ENCODE measurements around the gene TMEM125. TPM values are rescaled to one million over a fixed set of nuclear protein-coding genes. Genes with fewer than 3 reads are reported as not detected.

The TMEM125 gene
- polyA plus RNA-seq, 1 of the 3 experiments (the other 2 are of a cell fraction), result not detected

DNA sequence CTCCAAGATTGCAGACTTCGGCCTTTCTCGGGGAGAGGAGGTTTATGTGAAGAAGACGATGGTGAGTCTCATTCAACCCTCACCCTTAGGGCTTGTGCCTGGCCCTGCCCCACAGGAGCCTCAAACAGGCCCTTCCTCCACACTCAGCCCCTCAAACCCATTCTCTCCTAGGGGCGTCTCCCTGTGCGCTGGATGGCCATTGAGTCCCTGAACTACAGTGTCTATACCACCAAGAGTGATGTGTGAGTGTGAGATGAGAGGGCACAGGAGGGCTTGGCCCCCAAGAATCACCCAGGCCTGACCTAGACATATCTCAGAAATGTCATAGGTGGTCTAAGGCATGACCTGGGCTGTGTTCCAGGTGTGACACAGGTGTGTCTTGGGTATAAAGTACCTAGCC, 49.5 kb downstream of the TMEM125 start:
- Histone ChIP-seq H3K79me2 (ENCODE audit: insufficient read depth) (no peaks in the 10 kb centered on the region), H2AFZ (ENCODE audit: low read depth) (no peak overlapping the region), H3K9ac (no peak overlapping the region), H3K27ac (ENCODE audit: low read depth in 2 of 2, low read length in 1 of 2) (no peak overlapping the region), H3K36me3 (replicated peaks in 1 of 2; ENCODE audit: control insufficient read depth in 1 of 2, insufficient read depth in 2 of 2, low read length in 1 of 2) (no peaks in the 10 kb centered on the region), H3K9me3 (no peaks in the 10 kb centered on the region), H3K4me3 (ENCODE audit: low read depth in 2 of 2, low read length in 1 of 2) (no peak overlapping the region), H3K27me3 (ENCODE audit: insufficient read depth) (no peaks in the 10 kb centered on the region), H3K9me2 (no peaks in the 10 kb centered on the region), H3K4me2 (no peak overlapping the region), H3F3A (replicated peaks; ENCODE audit: insufficient read depth) (no peaks in the 10 kb centered on the region), H4K20me1 (ENCODE audit: insufficient read depth) (no peaks in the 10 kb centered on the region), H3K4me1 (ENCODE audit: control insufficient read depth in 1 of 2, insufficient read depth in 2 of 2, low read depth in 1 of 2, low read length in 1 of 2) (no peaks in the 10 kb centered on the region)
- POLR2A ChIA-PET, result no interaction called here
- CTCF ChIA-PET, result interaction anchor here (0.8 kb wide), 1 partner anchor 92 kb away, joined by 3 read pairs; no protein-coding TSS in a partner anchor
- TF ChIP-seq TEAD4 (IDR thresholded peaks at IDR 0.05; ENCODE audit: borderline replicate concordance, insufficient read depth), result no peak
- TF ChIP-seq RAD21 (IDR thresholded peaks at IDR 0.05; ENCODE audit: low read length), result no peak
- TF ChIP-seq NRF1 (IDR thresholded peaks at IDR 0.05; ENCODE audit: low read depth, low read length), result no peak
- no peak for TF ChIP-seq MEF2A (IDR thresholded peaks at IDR 0.05; ENCODE audit: borderline replicate concordance, low read depth)
- TF ChIP-seq EZH2phosphoT487 (IDR thresholded peaks at IDR 0.05; ENCODE audit: borderline replicate concordance, low read depth), result no peak
- TF ChIP-seq RXRA (IDR thresholded peaks at IDR 0.05; ENCODE audit: borderline replicate concordance, low read depth), result no peak
- TF ChIP-seq TCF12 (IDR thresholded peaks at IDR 0.05), result no peak
- TF ChIP-seq, protein P1, sequence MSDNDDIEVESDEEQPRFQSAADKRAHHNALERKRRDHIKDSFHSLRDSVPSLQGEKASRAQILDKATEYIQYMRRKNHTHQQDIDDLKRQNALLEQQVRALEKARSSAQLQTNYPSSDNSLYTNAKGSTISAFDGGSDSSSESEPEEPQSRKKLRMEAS (IDR thresholded peaks at IDR 0.05; ENCODE audit: low read depth), result no peak
- TF ChIP-seq, protein P2, sequence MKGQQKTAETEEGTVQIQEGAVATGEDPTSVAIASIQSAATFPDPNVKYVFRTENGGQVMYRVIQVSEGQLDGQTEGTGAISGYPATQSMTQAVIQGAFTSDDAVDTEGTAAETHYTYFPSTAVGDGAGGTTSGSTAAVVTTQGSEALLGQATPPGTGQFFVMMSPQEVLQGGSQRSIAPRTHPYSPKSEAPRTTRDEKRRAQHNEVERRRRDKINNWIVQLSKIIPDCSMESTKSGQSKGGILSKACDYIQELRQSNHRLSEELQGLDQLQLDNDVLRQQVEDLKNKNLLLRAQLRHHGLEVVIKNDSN (IDR thresholded peaks at IDR 0.05; ENCODE audit: borderline replicate concordance, low read depth), result no peak
- TF ChIP-seq REST (IDR thresholded peaks at IDR 0.05; ENCODE audit: low read depth, low read length), result no peak
- TF ChIP-seq EP300 (IDR thresholded peaks at IDR 0.05; ENCODE audit: borderline replicate concordance in 1 of 2, low read depth in 1 of 2, low read length in 1 of 2), result no peak
- no peak for DNase-seq
- 89% methylated on average over 3 of the region's 5 CpGs for WGBS (ENCODE audit: low lambda C conversion rate)

DNA sequence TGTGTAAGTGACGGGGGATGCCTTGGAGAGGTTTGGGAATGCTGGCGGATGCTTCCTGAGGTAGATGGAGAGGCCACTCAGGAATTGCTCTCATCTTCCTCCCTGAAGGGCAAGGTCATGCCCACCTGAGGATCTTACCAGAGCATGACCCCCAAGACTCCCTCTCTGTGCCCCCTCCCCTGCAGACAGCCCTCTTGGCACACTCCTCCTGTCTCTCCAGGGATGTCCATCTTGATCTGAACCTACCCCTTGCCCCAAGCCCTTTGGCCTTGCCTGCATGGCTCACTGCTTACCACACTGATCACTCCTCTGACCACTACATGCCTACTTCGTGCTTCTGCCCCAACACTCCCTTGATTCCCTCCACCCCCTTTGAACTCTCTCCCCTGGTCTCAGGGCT, 50.0 kb downstream of the TMEM125 start:
- Histone ChIP-seq H3K4me3 (ENCODE audit: low read depth in 2 of 2, low read length in 1 of 2) (no peak overlapping the region), H3K27ac (ENCODE audit: low read depth in 2 of 2, low read length in 1 of 2) (no peak overlapping the region), H3K4me1 (ENCODE audit: control insufficient read depth in 1 of 2, insufficient read depth in 2 of 2, low read depth in 1 of 2, low read length in 1 of 2) (no peaks in the 10 kb centered on the region), H3K9me2 (no peaks in the 10 kb centered on the region), H4K20me1 (ENCODE audit: insufficient read depth) (no peaks in the 10 kb centered on the region), H3K36me3 (replicated peaks in 1 of 2; ENCODE audit: control insufficient read depth in 1 of 2, insufficient read depth in 2 of 2, low read length in 1 of 2) (no peaks in the 10 kb centered on the region), H3K27me3 (ENCODE audit: insufficient read depth) (no peaks in the 10 kb centered on the region), H3K9me3 (no peaks in the 10 kb centered on the region), H3K79me2 (ENCODE audit: insufficient read depth) (no peaks in the 10 kb centered on the region), H3K9ac (no peak overlapping the region), H2AFZ (ENCODE audit: low read depth) (no peak overlapping the region), H3F3A (replicated peaks; ENCODE audit: insufficient read depth) (no peaks in the 10 kb centered on the region), H3K4me2 (no peak overlapping the region)
- no peak for DNase-seq
- ChIA-PET CTCF (no interaction called here), POLR2A (no interaction called here)
- WGBS (ENCODE audit: low lambda C conversion rate), result 100% methylated on average over 2 of the region's 3 CpGs
- TF ChIP-seq FOXJ3 (CRISPR knock-in tag; IDR thresholded peaks at IDR 0.05) (no peak), NRF1 (IDR thresholded peaks at IDR 0.05; ENCODE audit: low read depth, low read length) (no peak), GATA2 (CRISPR knock-in tag; IDR thresholded peaks at IDR 0.05) (no peak), TAF1 (IDR thresholded peaks at IDR 0.05; ENCODE audit: borderline replicate concordance, low read depth, low read length) (no peak), YY1 (IDR thresholded peaks at IDR 0.05; ENCODE audit: low read depth) (no peak), GABPA (IDR thresholded peaks at IDR 0.05; ENCODE audit: low read depth) (no peak), JUND (IDR thresholded peaks at IDR 0.05) (no peak), SIN3A (IDR thresholded peaks at IDR 0.05; ENCODE audit: borderline replicate concordance, low read depth, low read length) (no peak), MEF2A (IDR thresholded peaks at IDR 0.05; ENCODE audit: borderline replicate concordance, low read depth) (no peak), EZH2phosphoT487 (IDR thresholded peaks at IDR 0.05; ENCODE audit: borderline replicate concordance, low read depth) (no peak)
- TF ChIP-seq, protein P3, sequence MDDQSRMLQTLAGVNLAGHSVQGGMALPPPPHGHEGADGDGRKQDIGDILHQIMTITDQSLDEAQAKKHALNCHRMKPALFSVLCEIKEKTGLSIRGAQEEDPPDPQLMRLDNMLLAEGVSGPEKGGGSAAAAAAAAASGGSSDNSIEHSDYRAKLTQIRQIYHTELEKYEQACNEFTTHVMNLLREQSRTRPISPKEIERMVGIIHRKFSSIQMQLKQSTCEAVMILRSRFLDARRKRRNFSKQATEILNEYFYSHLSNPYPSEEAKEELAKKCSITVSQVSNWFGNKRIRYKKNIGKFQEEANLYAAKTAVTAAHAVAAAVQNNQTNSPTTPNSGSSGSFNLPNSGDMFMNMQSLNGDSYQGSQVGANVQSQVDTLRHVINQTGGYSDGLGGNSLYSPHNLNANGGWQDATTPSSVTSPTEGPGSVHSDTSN (IDR thresholded peaks at IDR 0.05), result no peak
- TF ChIP-seq, protein P2 (IDR thresholded peaks at IDR 0.05; ENCODE audit: borderline replicate concordance, low read depth), result no peak

All from SK-N-SH (cell line).